Hepatocyte (in vitro differentiated cells): ENCODE data around the gene PLIN4.

Experiments used
- CTCF ChIP-seq: fragments of 200-600 bp; sonication (generic); IDR thresholded peaks from 2 replicates; pipeline ENCODE4 v1.5.1; 2016; ENCODE audit warnings: antibody characterized with exemption, mild to moderate bottlenecking; ENCODE audit not compliant: poor library complexity
- EZH2 ChIP-seq: fragments of 200-600 bp; sonication (generic); IDR thresholded peaks from 2 replicates; pipeline ENCODE4 v1.6.1; 2016; ENCODE audit warnings: antibody characterized with exemption, mild to moderate bottlenecking, borderline replicate concordance
- EZH2phosphoT487 ChIP-seq: fragments of 200-600 bp; sonication (generic); IDR thresholded peaks from one replicate; pipeline ENCODE4 v1.6.1; 2018; ENCODE audit warnings: antibody characterized with exemption, mild to moderate bottlenecking, low read depth, moderate library complexity; ENCODE audit not compliant: unreplicated experiment, severe bottlenecking

DNA sequence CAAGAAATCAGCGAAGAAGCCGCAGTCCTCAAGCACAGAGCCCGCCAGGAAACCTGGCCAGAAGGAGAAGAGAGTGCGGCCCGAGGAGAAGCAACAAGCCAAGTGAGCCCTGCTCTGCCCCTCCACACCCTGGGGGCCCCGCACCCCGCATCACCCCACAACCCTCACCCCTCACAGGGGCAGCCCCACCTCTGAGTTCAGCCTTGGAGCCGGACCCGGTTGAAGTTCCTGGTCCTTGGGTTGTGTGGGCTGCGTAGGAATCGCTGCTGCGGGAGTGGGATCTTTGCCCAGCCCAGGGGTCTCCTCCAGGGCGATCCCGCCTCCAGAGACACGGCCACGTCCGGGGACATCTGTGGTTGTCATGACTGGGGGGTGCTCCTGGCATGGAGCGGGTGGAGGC lies 22.0 kb downstream of the PLIN4 start:
- no peak for TF ChIP-seq CTCF
- TF ChIP-seq EZH2phosphoT487: no peak
- TF ChIP-seq EZH2: no peak
